NCI-H1417 treated with DMSO at 0.1 percent for 48 hours (cell line): ENCODE results near the gene CGRRF1.

ENCODE experiments used
- DNase-seq: peaks from one replicate; lab custom pipeline; 2025; lab: John Stamatoyannopoulos, UW

CGRRF1 gene

DNA sequence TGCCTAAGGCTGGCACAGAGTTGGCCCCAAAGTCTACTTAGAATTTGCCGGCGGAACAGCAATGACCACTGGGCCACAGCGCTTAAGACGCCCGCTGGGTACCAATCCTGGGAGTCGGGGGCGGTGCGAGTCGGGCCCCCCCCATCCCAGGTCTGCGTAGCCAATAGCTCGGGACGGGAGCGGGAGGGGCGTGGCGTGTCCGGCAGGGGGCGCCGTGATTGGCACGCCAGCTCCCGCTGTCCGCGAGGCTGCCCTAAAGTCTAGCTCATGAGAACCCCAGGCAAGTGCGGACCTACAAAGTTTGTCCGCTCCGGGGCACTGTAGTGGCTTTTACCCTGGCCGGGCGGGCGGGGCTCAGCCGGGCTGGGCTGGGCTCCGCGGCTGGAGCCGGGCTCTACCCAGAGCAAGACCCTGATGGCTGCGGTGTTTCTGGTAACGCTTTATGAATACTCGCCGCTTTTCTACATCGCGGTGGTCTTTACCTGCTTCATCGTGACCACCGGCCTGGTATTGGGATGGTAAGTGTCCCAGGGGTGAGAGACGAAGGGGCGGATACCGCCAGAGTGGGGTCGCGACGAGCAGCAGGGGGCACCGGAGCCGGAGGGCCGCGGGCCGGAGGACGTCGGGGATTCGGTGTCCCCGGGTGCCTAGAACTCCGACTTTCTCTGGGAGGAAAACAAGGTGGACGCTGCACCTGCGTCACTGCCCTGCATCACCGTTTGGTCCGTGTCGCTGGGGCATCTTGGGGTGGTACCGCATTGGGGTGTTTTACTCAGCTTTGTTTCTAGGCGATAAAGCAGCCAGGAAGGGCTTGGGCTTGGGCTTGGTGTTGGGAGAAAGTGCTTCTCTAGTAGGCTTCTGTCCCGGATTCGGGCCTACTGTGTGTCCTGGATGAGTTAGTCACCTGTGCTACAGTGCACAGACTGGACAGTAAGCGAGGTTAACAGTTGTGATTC lies at the start of gene CGRRF1:
Gene CGRRF1 (plus strand): TSS at position 361 of the 956 bp plus-strand sequence. CDS start 54 bp downstream, at position 415.
- DNase-seq, result peak; percentile 91

DNA sequence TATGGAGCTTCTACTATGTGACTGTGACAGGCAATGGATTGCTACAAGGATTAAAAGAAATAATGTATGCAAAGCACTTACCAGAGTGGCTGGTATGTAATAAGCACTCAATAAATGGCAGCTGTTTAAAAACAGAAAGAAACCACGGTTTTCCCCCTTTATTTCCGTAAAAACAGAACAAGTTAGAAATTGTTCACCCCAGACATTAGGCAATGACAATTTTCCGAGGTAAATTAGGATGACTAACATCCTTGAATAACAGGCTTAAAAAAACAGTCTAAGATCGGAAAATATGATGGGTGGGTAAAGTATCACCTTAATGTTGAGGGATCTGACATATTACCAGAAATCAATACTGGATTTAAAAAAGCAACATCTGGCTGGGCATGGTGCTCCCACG lies 47.7 kb upstream of the CGRRF1 start:
- no peak for DNase-seq

GRCh38 chr14:54465654-54466053 lies 44.1 kb upstream of the CGRRF1 start:
- no peak for DNase-seq

DNA sequence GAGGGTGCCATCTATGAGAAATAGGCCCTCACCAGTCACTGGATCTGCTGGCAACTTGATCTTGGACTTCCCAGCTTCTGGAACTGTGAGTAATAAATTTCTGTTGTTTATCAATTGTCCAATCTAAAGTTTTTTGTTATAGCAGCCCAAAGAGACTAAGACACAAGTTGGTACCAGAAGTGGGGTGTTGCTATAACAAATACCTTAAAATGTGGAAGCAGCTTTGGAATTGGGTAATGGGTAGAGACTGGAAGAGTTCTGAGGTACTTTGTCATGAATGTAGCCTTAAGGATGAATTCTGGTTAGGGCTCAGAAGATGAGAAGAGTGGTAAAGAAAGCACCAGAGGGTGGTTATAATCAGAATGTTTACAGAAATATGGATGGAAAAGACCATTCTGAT lies 42.4 kb upstream of the CGRRF1 start:
- no peak for DNase-seq

DNA sequence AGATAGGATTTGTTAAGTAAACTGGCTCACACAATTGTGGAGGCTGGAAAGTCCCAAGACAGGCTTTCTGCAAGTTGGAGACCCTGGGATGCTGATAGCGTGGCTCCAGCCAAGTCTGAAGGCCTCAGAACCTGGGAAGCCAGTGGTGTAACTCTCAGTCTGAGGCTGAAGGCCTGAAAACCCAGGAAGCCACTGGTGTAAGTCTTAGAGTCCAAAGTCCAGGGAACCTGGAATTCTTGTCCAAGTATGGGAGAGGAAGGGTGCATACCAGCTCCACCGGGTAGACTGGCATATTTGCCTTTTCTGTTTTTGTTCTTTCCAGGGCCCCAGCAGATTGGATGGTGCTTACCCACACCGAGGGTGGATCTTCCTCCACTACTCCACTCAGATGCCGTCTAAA lies 39.0 kb upstream of the CGRRF1 start:
- DNase-seq, result no peak

- DNase-seq, result no peak
Measured at GRCh38 chr14:54471641-54472040, 38.1 kb upstream of the CGRRF1 start.

DNA sequence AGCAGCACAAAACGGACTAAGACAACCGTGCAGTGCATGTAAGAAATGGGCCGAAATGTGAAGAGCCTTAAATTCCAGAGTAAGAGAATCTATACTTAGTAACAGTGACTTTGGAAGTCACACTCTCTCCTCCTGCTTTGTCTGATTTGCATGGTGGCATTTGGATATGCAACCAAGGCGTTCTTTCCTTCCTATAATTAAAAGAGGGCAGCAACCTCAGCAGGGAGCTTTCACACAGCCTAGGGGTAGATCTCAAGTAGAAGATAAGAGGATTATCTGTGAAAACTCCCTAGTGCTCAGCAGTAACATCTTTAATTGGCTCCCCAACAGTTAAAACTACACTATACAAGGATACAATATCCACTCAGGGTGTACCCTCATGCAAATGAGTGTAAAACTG lies 37.4 kb upstream of the CGRRF1 start:
- no peak for DNase-seq

DNA sequence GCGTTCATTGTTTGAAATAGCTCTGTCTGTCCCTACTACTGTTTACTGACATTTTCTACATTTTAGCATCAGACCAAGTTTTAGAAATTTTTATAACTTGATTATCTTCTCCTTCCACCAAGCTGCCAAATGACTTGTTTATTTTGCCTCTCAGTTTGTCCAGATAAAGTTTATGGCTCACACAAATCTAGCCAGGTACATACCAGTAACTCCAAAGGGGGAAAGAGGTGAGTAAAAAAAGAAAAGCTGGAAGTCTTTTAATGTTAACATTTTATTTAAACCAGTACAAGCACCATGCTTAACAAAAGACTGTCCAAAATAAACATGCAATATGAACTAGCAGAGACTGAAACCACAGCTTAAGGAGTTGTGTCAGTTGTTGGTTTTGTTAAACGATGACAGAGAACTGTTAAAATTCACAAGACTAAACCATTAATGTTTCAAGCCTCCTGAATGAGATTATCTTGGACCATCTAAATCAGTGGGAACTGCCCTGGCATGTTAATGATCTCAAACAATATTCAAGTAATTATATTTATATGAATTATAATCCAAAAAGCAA lies 35.4 kb upstream of the CGRRF1 start:
- DNase-seq, result no peak

- no peak for DNase-seq
Measured at GRCh38 chr14:54475187-54475899, 34.4 kb upstream of the CGRRF1 start.

DNA sequence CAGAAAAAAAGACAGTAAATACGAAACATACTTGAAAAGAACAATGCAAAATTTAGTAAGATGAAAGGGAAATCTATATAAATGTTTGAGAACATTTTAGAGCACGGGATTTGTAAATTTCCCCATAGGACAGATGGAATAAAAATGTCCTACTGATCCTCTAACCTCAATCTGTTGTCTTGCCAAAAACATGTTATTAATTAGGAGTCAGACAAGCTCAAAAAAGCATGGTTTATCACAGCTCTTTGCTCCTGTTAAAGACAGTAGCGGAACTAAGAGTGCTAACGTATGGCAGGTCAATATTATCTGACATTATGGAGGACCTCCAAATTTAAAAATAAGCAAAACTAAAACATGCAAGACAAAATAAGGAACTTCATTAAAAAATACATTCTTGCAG lies 33.8 kb upstream of the CGRRF1 start:
- no peak for DNase-seq

DNA sequence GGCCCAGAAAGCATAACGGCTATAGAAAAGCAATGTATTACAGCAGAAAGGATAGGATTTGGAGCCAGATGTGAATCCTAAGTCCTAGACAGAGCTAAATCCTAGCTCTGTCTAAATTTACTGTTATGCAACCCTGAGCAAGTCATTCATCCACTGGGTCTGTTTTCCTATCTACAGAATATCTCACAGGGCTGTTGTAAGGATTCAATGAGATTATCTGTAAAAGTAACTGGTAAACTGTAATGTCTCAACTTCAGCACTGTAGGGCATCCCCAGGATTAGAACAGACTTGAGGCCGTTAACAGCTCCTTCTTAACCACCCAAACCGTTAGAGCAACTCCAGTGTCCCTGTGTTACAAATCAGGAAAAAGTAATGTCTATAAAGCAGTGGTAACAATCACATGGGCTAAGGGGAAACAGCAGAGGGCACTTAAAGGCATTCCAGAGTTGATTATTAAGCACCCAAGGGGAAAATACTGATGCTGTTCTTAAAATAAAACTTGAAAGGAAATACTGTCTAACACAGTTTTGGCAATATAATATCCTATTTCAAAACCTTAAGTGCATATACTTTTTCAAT lies 31.0 kb upstream of the CGRRF1 start:
- no peak for DNase-seq

DNA sequence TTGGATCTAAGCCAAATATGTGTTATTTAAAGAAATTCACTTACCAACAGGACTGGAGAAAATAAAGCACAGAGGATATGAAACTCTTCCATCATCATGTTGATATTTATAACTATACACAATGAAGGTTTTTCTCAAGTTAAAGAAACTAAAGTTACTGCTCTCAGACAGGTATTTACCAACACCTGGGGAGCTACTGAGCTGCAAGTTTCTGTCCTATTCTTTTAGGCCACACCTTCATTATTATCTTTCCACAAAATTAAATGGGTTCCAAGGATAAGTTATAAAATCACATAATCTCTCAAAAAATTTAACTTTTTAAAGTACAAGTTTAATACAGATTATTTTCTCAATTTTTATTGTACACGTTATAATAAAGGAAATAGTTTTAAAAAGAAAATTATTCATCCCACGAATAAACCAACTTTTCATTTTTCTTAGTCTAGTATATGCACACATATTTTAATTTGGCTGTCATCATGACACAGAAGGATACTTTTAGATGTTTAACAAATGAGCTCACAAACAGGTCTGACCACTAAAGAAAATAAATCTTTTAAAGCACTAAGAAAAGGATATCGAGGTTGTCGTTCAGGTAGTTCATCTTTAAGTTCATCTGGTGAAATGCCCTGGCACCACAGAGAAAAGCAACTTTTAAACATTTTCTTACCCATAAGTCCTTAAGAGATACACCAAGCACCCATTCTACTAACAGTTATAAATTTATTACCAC lies 28.7 kb upstream of the CGRRF1 start:
- DNase-seq, result no peak

DNA sequence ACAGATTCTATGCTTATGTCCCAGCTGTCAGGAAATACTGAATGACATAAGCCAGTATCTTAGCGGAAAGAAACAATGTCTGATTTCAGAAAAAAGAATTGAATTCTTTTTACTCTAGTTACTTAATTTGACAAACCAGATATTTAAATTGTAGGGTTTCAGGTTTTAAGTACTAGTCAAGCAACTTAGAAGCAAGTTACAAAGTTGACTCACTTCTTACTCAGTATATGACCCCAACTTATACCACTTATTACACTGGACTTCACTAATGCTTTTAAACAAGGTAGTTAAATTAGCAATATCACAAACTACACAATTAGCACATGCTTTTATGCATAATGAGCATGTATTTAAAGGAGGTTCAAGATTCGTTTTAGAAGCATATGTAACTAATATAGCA lies 28.0 kb upstream of the CGRRF1 start:
- no peak for DNase-seq

- DNase-seq, result no peak
Measured at GRCh38 chr14:54483073-54483745, 26.5 kb upstream of the CGRRF1 start.

GRCh38 chr14:54483846-54484245 lies 25.9 kb upstream of the CGRRF1 start:
- DNase-seq, result no peak

- no peak for DNase-seq
Measured at GRCh38 chr14:54486685-54487084, 23.0 kb upstream of the CGRRF1 start.

DNA sequence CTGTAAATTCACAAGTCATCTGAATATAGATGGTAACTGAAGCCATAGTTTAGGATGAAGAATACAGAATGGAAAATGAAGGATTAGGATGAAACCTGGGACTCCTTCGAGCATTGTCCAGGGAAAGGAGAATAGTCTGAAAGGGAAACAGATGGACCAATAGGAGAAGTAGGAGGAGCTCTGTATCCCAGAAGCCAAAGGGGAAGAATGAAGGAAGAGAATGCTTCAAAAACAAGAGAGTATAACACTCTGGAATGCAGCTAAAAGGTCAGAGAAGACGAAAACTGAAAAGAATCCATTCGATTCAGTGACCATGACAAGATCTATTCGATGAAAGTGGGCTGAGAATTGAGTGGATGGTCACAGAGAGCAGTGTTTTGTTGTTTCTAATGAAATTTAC lies 21.9 kb upstream of the CGRRF1 start:
- DNase-seq, result no peak

DNA sequence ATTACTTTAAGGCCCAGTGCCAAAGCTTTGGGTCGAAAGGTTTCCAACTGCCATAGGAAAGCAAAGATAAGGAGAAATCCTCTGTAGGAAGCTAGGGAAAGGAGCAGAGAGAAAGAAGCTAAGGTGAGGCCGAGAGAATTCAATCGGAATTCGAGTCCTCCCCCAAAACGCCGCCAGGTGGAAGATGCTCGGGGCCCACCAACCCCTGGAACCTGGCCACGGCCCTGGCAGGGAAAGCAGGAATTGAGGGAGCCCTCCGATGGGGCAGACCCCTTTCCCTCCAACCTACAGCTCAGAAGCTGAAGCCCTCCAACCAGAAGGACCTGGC lies 21.4 kb upstream of the CGRRF1 start:
- DNase-seq, result no peak

GRCh38 chr14:54488646-54489317 lies 20.9 kb upstream of the CGRRF1 start, which contains the start of gene GMFB:
Gene GMFB (minus strand): TSS chr14:54488980. CDS start chr14:54488927, 53 bp downstream.
- peak; percentile 84 for DNase-seq

DNA sequence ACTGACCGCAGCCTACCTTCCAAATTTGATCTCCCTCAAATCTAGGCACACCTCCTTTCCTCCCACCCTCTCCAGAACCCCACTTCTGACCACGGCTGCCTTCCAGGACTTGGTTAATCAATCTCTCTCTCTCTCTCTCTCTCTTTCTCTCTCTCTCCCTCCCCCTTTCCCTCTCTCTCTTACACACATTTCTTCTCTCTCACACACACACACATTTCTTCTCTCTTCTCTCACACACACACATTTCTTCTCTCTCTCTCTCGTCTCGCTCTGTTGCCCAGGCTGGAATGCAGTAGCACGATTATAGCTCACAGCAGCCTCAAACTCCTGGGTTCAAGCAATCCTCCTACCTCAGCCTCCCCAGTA lies 20.4 kb upstream of the CGRRF1 start:
- no peak for DNase-seq
